ENCODE results near the gene LRRC47.

Gene LRRC47

GRCh38 chr1:3789421-3790300 lies 6.6 kb downstream of the LRRC47 start:
- DNase-seq, result no peak
- in situ Hi-C loops (cut with HindIII; ENCODE audit: low pct_ligation_motif_present, low pct_unique_long_range_greater_than_20kb, low sequenced_read_pairs), result no loop called here

- in situ Hi-C loops (cut with HindIII; ENCODE audit: low pct_ligation_motif_present, low pct_unique_long_range_greater_than_20kb, low sequenced_read_pairs), result no loop called here
- no peak for DNase-seq
These were observed 7.4 kb downstream of the LRRC47 start for GRCh38 chr1:3788756-3789420.

GRCh38 chr1:3787745-3788605 lies 8.3 kb downstream of the LRRC47 start:
- DNase-seq, result no peak
- in situ Hi-C loops (cut with HindIII; ENCODE audit: low pct_ligation_motif_present, low pct_unique_long_range_greater_than_20kb, low sequenced_read_pairs), result no loop called here

- in situ Hi-C loops (cut with HindIII; ENCODE audit: low pct_ligation_motif_present, low pct_unique_long_range_greater_than_20kb, low sequenced_read_pairs), result no loop called here
- no peak for DNase-seq
These were observed 9.0 kb downstream of the LRRC47 start for GRCh38 chr1:3787349-3787715.

- in situ Hi-C loops (cut with HindIII; ENCODE audit: low pct_ligation_motif_present, low pct_unique_long_range_greater_than_20kb, low sequenced_read_pairs), result no loop called here
- no peak for DNase-seq
These were observed 9.6 kb downstream of the LRRC47 start for GRCh38 chr1:3786468-3787348.

- no peak for DNase-seq
- in situ Hi-C loops (cut with HindIII; ENCODE audit: low pct_ligation_motif_present, low pct_unique_long_range_greater_than_20kb, low sequenced_read_pairs), result no loop called here
These were observed 10.7 kb downstream of the LRRC47 start for GRCh38 chr1:3785456-3786157.

GRCh38 chr1:3785045-3785444 lies 11.3 kb downstream of the LRRC47 start:
- in situ Hi-C loops (cut with HindIII; ENCODE audit: low pct_ligation_motif_present, low pct_unique_long_range_greater_than_20kb, low sequenced_read_pairs), result no loop called here
- DNase-seq, result no peak

GRCh38 chr1:3783651-3784474 lies 12.4 kb downstream of the LRRC47 start:
- DNase-seq, result no peak

GRCh38 chr1:3780901-3781300 lies 15.4 kb downstream of the LRRC47 start:
- no peak for DNase-seq
- in situ Hi-C loops (cut with HindIII; ENCODE audit: low pct_ligation_motif_present, low pct_unique_long_range_greater_than_20kb, low sequenced_read_pairs), result no loop called here

More at GRCh38 chr1:3783651-3784474, 12.4 kb downstream of the LRRC47 start:
- in situ Hi-C loops (cut with HindIII; ENCODE audit: low pct_ligation_motif_present, low pct_unique_long_range_greater_than_20kb, low sequenced_read_pairs), result no loop called here

GRCh38 chr1:3779912-3780416 lies 16.3 kb downstream of the LRRC47 start:
- DNase-seq, result no peak
- in situ Hi-C loops (cut with HindIII; ENCODE audit: low pct_ligation_motif_present, low pct_unique_long_range_greater_than_20kb, low sequenced_read_pairs), result no loop called here

GRCh38 chr1:3779265-3779911 lies 16.9 kb downstream of the LRRC47 start:
- no peak for DNase-seq
- in situ Hi-C loops (cut with HindIII; ENCODE audit: low pct_ligation_motif_present, low pct_unique_long_range_greater_than_20kb, low sequenced_read_pairs), result no loop called here

- DNase-seq, result no peak
- in situ Hi-C loops (cut with HindIII; ENCODE audit: low pct_ligation_motif_present, low pct_unique_long_range_greater_than_20kb, low sequenced_read_pairs), result no loop called here
These were observed 17.6 kb downstream of the LRRC47 start for GRCh38 chr1:3778590-3779264.

- no peak for DNase-seq
- in situ Hi-C loops (cut with HindIII; ENCODE audit: low pct_ligation_motif_present, low pct_unique_long_range_greater_than_20kb, low sequenced_read_pairs), result no loop called here
These were observed 18.4 kb downstream of the LRRC47 start for GRCh38 chr1:3777647-3778589.

GRCh38 chr1:3777078-3777547 lies 19.2 kb downstream of the LRRC47 start:
- DNase-seq, result no peak
- in situ Hi-C loops (cut with HindIII; ENCODE audit: low pct_ligation_motif_present, low pct_unique_long_range_greater_than_20kb, low sequenced_read_pairs), result no loop called here
